Kidney (tissue), 14 donors: Measurements from ENCODE around the gene SRA1. TPM values are rescaled to one million over a fixed set of nuclear protein-coding genes. Genes with fewer than 3 reads are reported as not detected.

Experiments
- DNase-seq, 5 donors: peaks; one replicate each; pipeline ENCODE4 v3.0.0-alpha.2; 2013 to 2020
- FAIRE-seq: peaks from 2 replicates; lab custom pipeline; 2012; peaks lifted over from hg19 to GRCh38; lab: Jason Lieb, UNC
- H3K27ac ChIP-seq, 2 donors: one replicate each; pipeline ENCODE4 v1.7.0; 2013; ENCODE audit warnings: low read depth in 2 of 2, low read length in 2 of 2, inconsistent platforms in 1 of 2
- H3K27me3 ChIP-seq: one replicate; pipeline ENCODE4 v1.7.1; 2013; ENCODE audit warnings: low read length, inconsistent platforms; ENCODE audit not compliant: control insufficient read depth, insufficient read depth
- H3K36me3 ChIP-seq, 3 donors: one replicate each; pipeline versions ENCODE4 v1.7.0 to v1.7.1; 2013; ENCODE audit warnings: low read length in 3 of 3, control low read depth in 1 of 3, inconsistent platforms in 1 of 3; ENCODE audit not compliant: insufficient read depth in 3 of 3, control insufficient read depth in 2 of 3
- H3K4me1 ChIP-seq, 3 donors: one replicate each; pipeline versions ENCODE4 v1.7.0 to v1.7.1; 2013; ENCODE audit warnings: low read length in 3 of 3, inconsistent platforms in 1 of 3, low read depth in 1 of 3; ENCODE audit not compliant: control insufficient read depth in 2 of 3, insufficient read depth in 2 of 3
- H3K4me3 ChIP-seq, 3 donors: one replicate each; pipeline versions ENCODE4 v1.7.0 to v1.8.1; 2013; ENCODE audit warnings: low read length in 3 of 3, control low read depth in 1 of 3, inconsistent platforms in 1 of 3
- H3K9ac ChIP-seq, 3 donors: one replicate each; pipeline versions ENCODE4 v1.7.0 to v1.7.1; 2013; ENCODE audit warnings: low read length in 3 of 3, control low read depth in 1 of 3, inconsistent platforms in 1 of 3
- H3K9me3 ChIP-seq, 3 donors: one replicate each; pipeline versions ENCODE4 v1.7.0 to v1.7.1; 2013; ENCODE audit warnings: low read length in 3 of 3, control low read depth in 1 of 3, inconsistent platforms in 1 of 3; ENCODE audit not compliant: control insufficient read depth in 2 of 3, insufficient read depth in 1 of 3
- intact Hi-C: fragments of 100-400 bp; cut with DNase I; formaldehyde crosslinking; loops from one replicate; pipeline ENCODE4 v1.11.1; 2022
- polyA plus RNA-seq: library from polyadenylated mRNA; stranded (reverse); fragments of 350-450 nt; fragmentation: Illumina TruSeq; extraction: RNeasy Lipid Tissue Mini Kit (QIAGEN cat#74804); gene quantifications from one replicate; pipeline ENCODE4 v1.2.3, GENCODE V29; 2014; ENCODE audit warnings: low read depth, low replicate concordance; ENCODE audit not compliant: insufficient read depth
- total RNA-seq: library from RNA; stranded (reverse); fragmentation: NEBNext Ultra II Directional; extraction: Animal tissue kit (Norgen Biotek cat#: 25700); gene quantifications from one replicate; pipeline ENCODE4 v1.2.1, GENCODE V29; 2021
- TF ChIP-seq, protein P1 (sequence below): IDR thresholded peaks from 3 replicates; pipeline ENCODE4 v1.5.1; 2012; ENCODE audit warnings: mild to moderate bottlenecking, moderate library complexity, borderline replicate concordance; ENCODE audit not compliant: insufficient read depth; ENCODE audit errors: extremely low read depth
- donor health status: control.
- donor health status: control.
- donor health status: control.
- donor health status: control.
- donor health status: control.
- donor health status: DM: yes; HTN: yes; CAD: no.
- donor health status: Normal renal cell carcinoma (clear cell type).

Gene SRA1
- total and polyA plus RNA-seq, 2 donors from 2014 or later = 31.3 to 52.4 TPM

- DNase-seq = no peak
- no peak overlapping the region for H3K9ac ChIP-seq
- H3K27ac ChIP-seq = no peak overlapping the region
- no peaks in the 10 kb centered on the region for H3K9me3 ChIP-seq
- H3K27me3 ChIP-seq = no peaks in the 10 kb centered on the region
- FAIRE-seq = no peak
- peaks cover 0 to 23% (median 6%) of the 10 kb centered on the region in 3 donors for H3K4me1 ChIP-seq
- intact Hi-C loops = no loop called here
- TF ChIP-seq, protein P1, sequence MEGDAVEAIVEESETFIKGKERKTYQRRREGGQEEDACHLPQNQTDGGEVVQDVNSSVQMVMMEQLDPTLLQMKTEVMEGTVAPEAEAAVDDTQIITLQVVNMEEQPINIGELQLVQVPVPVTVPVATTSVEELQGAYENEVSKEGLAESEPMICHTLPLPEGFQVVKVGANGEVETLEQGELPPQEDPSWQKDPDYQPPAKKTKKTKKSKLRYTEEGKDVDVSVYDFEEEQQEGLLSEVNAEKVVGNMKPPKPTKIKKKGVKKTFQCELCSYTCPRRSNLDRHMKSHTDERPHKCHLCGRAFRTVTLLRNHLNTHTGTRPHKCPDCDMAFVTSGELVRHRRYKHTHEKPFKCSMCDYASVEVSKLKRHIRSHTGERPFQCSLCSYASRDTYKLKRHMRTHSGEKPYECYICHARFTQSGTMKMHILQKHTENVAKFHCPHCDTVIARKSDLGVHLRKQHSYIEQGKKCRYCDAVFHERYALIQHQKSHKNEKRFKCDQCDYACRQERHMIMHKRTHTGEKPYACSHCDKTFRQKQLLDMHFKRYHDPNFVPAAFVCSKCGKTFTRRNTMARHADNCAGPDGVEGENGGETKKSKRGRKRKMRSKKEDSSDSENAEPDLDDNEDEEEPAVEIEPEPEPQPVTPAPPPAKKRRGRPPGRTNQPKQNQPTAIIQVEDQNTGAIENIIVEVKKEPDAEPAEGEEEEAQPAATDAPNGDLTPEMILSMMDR = no peak
- peaks cover 0 to 19% (median 13%) of the 10 kb centered on the region in 3 donors for H3K36me3 ChIP-seq
- no peak overlapping the region for H3K4me3 ChIP-seq
These were observed 13.2 kb upstream of the SRA1 start for GRCh38 chr5:140570488-140570887.

- Histone ChIP-seq H3K36me3 (peaks cover 0 to 19% (median 13%) of the 10 kb centered on the region in 3 donors), H3K4me1 (peaks cover 0 to 27% (median 9%) of the 10 kb centered on the region in 3 donors), H3K9me3 (no peaks in the 10 kb centered on the region), H3K27me3 (no peaks in the 10 kb centered on the region), H3K27ac (no peak overlapping the region), H3K4me3 (no peak overlapping the region), H3K9ac (no peak overlapping the region)
- intact Hi-C loops = no loop called here
- FAIRE-seq = no peak
- TF ChIP-seq, protein P1 = no peak
- DNase-seq = peak in 1 of 5 donors; percentile 39
These were observed 12.8 kb upstream of the SRA1 start for GRCh38 chr5:140570058-140570457.

DNA sequence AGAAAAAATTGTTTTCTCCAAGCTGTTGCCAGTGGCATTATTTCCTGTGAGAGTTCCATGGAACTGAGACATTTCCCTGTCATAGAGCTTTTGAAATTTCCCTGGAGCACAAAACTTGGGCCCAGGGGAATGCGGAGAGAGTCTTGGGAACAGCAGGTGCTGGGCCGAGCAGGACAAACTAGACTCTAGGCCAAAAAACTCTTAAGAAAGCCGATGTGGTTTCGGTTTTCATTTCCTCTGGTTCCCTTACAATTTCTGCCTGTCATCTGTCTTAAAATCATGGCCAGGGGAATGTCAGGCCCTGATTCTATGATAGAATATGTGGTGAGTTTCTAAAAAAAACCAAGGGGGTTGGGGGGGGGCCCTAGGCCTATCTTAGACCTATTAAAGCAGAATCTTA is 11.9 kb upstream of the SRA1 start:
- FAIRE-seq = no peak
- Histone ChIP-seq H3K27ac (peak overlapping the region in 1 of 2 donors; percentile 11), H3K4me1 (peaks cover 0 to 27% (median 9%) of the 10 kb centered on the region in 3 donors), H3K9ac (no peak overlapping the region), H3K9me3 (no peaks in the 10 kb centered on the region), H3K36me3 (peaks cover 0 to 19% (median 13%) of the 10 kb centered on the region in 3 donors), H3K27me3 (no peaks in the 10 kb centered on the region), H3K4me3 (no peak overlapping the region)
- intact Hi-C loops = no loop called here
- TF ChIP-seq, protein P1 = no peak
- no peak for DNase-seq
